Measurements from ENCODE around the gene AGBL3. TPM values are rescaled to one million over a fixed set of nuclear protein-coding genes. Genes with fewer than 3 reads are reported as not detected.
A peak's percentile ranks its signal among the peaks of the same experiment; 100 is the strongest.
"Not testable (repeated sequence)": the region's sequence is repeated elsewhere in the genome, so short reads cannot be mapped to it uniquely, and the experiment has no call there.

AGBL3 gene
- polyA plus RNA-seq, 3 donors = 6.7 to 10.0 (median 7.6) TPM

DNA sequence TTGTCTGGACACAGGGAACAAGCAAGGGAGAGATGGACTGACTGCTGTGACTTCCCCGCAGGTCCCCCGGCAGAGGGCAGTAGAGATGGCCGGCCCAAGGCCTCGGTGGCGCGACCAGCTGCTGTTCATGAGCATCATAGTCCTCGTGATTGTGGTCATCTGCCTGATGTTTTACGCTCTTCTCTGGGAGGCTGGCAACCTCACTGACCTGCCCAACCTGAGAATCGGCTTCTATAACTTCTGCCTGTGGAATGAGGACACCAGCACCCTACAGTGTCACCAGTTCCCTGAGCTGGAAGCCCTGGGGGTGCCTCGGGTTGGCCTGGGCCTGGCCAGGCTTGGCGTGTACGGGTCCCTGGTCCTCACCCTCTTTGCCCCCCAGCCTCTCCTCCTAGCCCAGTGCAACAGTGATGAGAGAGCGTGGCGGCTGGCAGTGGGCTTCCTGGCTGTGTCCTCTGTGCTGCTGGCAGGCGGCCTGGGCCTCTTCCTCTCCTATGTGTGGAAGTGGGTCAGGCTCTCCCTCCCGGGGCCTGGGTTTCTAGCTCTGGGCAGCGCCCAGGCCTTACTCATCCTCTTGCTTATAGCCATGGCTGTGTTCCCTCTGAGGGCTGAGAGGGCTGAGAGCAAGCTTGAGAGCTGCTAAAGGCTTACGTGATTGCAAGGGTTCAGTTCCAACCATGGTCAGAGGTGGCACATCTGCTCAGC, 178.2 kb downstream of the AGBL3 start:
- DNase-seq (ENCODE audit: low read depth in 3 of 3, low spot score in 2 of 3) = no peak

- no peak for DNase-seq (ENCODE audit: low read depth in 3 of 3, low spot score in 2 of 3)
Measured at GRCh38 chr7:135165862-135166261, 179.6 kb downstream of the AGBL3 start.

DNA sequence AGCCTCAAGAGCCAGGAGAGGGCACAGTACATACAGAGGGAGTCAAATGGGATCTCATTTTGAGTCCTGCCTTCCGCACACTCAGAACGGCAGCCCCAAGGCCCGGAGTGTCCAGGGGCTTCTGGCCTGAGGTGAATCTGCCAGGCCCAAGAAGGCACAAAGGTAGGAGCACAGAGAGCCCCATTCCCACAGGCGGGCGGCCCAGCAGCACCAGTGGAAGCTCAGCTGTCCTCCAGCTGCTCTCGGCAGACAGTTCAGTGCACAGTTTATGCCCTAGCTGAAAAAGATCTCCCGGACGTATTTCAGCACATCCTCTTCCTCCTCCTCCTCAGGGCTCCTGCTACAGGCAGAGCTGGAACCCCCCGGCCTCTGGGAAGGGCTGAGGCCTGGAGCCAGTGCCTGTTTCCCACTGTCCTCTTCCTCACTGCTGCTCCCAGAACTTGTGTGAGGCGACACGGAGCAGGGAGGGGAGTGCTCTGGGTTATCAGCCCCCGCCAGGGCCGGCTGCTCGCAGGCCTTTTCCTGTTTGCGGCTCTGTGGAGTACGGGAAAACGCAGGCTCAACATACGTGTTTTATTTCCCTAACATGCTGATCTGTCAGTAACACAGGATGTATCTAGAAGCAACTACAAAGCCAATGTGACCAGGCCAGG, 180.2 kb downstream of the AGBL3 start:
- DNase-seq (ENCODE audit: low read depth in 3 of 3, low spot score in 2 of 3) = no peak

DNA sequence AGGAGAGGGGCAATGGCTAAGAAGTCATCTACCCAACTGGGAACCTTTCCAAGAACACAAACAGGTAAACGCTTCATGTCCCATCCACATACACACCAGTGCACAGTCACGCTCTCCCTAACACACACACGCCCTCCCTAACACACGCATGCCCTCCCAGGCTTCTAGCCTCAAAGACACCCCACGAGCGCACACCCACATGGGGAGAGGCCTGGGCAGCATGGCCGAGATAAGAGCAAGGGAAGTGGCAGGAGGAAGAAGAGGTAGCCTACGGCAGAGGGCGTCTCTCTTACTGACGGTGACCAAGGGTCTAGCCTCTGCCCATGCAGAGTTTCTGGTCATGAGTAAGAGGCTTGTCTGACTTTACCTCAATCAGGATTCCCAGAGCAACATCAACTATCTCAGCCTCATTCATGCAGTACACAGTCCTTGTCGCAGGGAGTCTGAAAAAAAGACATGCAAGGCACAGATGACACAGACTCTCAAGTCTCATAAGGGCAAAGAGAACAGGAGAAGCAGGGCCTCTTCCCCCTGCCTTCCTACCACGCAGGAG, 181.1 kb downstream of the AGBL3 start:
- DNase-seq (ENCODE audit: low read depth in 3 of 3, low spot score in 2 of 3) = no peak

DNA sequence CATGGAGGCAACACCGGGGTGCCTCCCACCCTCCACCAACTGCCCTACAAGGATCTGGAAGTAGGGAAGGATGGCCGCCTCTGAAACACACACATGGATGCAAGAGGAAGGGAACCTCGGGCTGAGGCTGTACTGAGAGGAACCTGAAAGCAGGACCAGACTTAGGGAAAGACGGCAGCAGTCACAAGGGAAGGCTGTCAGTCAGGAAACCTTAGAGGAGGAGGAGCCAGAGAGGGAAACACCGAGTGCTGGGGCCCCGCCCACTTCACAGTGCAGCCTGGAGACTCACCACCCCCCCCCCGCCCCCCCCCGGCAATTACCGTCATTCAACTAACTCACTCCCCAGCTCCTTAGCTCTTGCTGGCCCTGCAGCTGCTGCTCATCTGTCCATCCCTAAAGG, 181.7 kb downstream of the AGBL3 start:
- DNase-seq (ENCODE audit: low read depth in 3 of 3, low spot score in 2 of 3) = no peak

DNA sequence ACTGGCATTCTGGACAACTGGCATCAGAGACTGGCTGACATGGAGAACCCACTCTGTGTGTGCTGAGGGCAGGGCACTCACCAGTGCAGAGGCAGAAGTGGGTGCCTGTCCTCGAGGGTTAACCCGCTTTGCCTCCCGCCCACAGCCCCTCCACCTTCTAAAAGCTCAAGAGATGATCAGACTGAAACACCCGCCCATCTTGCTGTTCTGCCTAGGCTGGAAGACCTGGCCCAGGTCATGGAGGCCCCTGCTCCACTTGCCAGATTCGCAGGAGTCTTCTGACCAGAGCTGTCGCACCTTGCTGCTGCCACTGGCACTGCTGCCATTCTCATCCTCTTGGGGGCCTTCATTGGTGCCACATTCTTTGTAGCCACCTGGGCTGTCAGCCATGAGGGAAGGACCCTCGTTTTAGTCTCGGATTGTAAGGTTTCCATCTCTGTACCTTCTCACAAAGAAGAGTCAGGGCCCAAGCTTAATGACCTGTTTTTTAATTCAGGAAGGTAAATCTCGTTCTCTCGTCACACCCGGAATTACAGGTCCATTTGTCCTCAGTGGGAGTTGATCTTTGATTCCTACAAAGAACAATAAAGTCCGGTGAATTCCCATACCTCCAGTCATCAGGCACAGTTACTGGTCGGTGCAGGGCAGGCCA, 182.3 kb downstream of the AGBL3 start:
- no peak for DNase-seq (ENCODE audit: low read depth in 3 of 3, low spot score in 2 of 3)

DNA sequence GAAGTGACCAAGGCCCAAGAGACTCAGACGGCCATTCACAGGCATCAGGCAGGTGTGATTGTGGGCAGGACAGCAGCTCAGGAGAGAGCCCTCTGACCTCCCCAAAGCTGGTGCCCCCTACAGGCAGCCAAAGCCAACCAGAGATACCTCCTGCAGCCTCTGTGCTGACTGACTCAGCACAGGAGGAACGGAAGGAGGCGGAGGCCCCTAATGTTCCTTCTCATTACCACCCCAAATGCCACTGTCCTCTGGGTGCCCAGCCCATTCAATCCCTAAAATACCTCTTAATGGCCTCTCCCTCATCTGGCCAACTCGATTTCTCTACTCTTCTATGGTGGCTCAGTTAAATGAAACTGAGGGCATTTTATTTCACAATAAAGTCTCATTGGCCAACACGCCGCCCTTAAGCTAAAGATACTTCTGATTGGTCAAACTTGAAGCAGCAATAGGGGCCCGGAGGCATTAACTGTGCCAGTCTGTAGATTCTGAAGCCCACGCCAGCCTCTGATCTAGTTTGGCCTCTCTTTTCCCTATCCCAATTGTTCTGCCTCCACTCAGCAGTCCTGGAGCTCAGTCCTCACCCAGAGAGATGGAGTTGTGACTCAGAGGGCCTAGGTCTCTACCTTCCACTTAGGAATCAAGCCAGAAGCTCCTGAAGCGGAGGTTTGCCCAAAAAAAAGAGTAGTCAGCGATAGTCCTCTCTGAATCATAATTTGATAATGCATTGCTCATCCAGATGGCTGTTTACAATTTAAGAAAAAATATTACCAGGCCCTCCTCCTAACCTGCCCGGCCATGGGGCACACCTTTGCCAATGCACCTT, 183.0 kb downstream of the AGBL3 start:
- no peak for DNase-seq (ENCODE audit: low read depth in 3 of 3, low spot score in 2 of 3)

DNA sequence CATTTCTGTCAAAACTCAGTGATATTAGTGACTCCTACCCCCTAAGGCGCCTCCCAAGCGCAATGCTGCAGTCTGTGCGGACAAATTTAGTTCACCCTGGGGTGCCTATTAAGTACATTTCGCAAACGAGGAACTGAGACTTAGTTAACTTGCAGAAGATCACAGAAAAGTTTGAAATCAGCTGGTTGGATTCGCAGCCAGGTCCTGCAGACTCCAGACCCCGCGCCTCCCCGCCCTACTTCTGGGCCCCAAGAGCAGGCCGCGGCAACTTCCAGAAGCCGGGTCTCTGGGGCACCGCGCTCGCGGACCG, 183.6 kb downstream of the AGBL3 start:
- DNase-seq (ENCODE audit: low read depth in 3 of 3, low spot score in 2 of 3) = no peak

- peak in 2 of 3 donors; percentile 85 to 86 for DNase-seq (ENCODE audit: low read depth in 3 of 3, low spot score in 2 of 3)
Measured at GRCh38 chr7:135170274-135170997, 184.1 kb downstream of the AGBL3 start, which contains the start of gene CYREN. Gene CYREN, minus strand, starts transcription at chr7:135170707. Its CDS starts 1,785 bp downstream, at chr7:135168922.

DNA sequence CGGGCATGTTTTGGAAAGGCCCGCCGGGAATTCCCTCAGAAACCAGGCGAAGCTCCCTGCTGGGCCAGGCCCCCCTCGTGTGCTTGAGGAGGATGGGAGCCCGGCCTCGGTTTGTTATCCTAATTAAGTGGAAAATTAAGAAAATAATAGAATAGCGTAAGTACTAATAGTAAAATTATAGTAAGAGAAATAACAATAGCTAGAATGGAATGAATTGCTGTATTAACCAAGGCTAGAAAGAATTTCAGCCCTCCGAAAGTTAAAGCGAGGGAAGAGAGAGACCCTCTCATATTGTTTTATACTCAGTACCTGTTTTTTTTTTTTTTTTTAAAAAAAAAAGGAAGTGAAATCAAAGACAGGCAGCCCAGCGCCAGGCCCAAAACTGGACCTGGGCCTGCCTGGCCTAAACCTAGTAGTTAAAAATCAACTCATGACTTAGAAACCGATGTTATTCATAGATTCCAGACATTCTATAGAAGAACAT, 184.7 kb downstream of the AGBL3 start:
- not testable (repeated sequence) for DNase-seq (ENCODE audit: low read depth in 3 of 3, low spot score in 2 of 3)

GRCh38 chr7:135171581-135172291, 185.4 kb downstream of the AGBL3 start:
- not testable (repeated sequence) for DNase-seq (ENCODE audit: low read depth in 3 of 3, low spot score in 2 of 3)

DNA sequence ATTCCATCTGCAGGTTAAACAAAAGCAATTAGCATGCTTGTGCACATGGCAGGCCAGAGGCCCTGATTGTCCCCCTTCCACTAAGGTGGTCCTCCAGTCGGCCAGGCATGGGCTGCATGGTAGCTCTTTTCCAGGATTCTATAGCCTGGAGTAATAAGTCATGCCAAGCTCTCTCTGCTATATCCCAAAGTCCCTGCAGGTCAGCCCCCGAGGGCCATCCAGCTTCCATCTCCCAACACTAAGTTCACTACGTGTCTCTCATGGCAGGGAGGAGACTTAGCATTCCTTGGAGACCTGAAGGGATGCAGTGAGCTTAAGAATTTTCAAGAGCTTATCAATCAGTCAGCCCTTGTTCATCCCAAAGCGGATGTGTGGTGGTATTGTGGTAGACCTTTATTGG, 187.6 kb downstream of the AGBL3 start:
- DNase-seq (ENCODE audit: low read depth in 3 of 3, low spot score in 2 of 3) = not testable (repeated sequence)

DNA sequence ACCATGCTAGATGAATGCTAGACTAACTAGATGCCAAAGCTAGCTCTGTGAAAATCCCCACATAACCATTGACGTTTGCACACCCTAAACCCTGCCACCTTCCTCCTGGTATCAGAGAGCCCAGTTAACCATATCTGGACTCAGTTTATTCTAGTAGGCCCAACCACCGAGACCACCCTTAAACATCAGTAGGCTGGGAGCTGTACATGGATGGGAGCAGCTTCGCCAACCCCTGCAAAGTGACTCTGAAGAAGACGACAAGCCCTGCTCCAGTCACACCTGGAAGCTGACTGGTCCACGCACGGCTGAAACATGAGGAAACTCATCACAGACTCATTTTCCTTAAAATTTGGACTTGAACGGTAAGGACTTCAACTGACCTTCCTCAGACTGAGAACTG, 188.6 kb downstream of the AGBL3 start:
- no peak for DNase-seq (ENCODE audit: low read depth in 3 of 3, low spot score in 2 of 3)

DNA sequence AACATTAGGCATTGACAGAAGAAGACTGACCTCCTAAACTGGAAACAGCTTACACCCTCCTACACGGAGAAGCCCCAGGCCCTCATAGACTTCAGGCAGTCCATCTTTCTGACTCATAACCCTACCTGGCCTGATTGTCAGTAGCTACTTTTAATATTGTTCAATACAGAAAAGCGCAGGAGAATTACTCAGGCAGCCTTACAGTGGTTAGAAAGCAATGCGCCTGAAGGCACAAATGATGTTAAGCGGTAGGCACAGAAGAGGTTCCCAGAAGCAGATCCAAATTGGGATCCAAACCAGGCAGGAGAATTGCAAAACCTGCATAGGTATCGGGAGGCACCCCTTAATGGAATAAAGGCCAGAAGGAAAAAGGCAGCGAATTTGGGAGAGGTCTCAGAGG, 189.6 kb downstream of the AGBL3 start:
- DNase-seq (ENCODE audit: low read depth in 3 of 3, low spot score in 2 of 3) = no peak

GRCh38 chr7:135177028-135177696, 190.9 kb downstream of the AGBL3 start:
- no peak for DNase-seq (ENCODE audit: low read depth in 3 of 3, low spot score in 2 of 3)

- no peak for DNase-seq (ENCODE audit: low read depth in 3 of 3, low spot score in 2 of 3)
Measured at GRCh38 chr7:135178364-135178763, 192.1 kb downstream of the AGBL3 start.

DNA sequence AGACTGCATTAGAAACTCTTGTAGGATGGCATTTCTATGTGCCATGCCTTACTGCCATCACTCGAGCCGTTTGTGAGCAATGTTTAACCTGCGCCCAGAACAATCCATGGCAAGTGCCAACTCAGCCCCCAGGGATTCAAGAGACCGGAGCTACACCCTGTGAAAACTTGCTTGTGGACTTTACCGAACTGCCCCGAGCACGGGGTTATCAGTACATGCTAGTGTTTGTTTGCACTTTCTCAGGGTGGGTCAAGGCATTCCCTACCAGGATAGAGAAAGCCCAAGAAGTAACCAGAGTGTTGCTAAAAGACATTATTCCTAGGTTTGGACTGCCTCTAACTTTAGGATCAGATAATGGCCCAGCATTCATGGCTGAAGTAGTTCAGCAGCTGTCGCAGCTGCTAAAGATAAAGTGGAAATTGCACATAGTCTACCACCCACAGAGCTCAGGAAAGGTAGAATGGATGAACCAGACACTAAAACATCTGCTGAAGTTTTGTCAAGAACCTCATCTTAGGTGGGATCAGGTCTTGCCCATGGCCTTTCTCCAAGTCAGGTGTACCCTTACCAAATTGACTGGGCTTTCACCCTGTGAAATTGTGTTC, 193.1 kb downstream of the AGBL3 start:
- DNase-seq (ENCODE audit: low read depth in 3 of 3, low spot score in 2 of 3) = no peak

GRCh38 chr7:135180122-135180521, 193.8 kb downstream of the AGBL3 start:
- DNase-seq (ENCODE audit: low read depth in 3 of 3, low spot score in 2 of 3) = no peak

All from right renal cortex interstitium (tissue), 3 donors.